DND-41 (cell line): ENCODE measurements around the gene GRM3.

Source experiments
- CTCF ChIP-seq: IDR thresholded peaks from 2 replicates; pipeline ENCODE4 v1.5.1; 2012; ENCODE audit warnings: borderline replicate concordance, low read length, moderate library complexity, mild to moderate bottlenecking; ENCODE audit not compliant: poor library complexity, severe bottlenecking; ENCODE audit errors: extremely low read depth
- EZH2 ChIP-seq: IDR thresholded peaks from 3 replicates; pipeline ENCODE4 v1.6.1; 2012; ENCODE audit warnings: borderline replicate concordance, low read depth, mild to moderate bottlenecking, moderate library complexity, low read length, inconsistent platforms; ENCODE audit not compliant: severe bottlenecking

- TF ChIP-seq CTCF (peak; percentile 17), EZH2 (no peak)
These were observed 45.4 kb upstream of the GRM3 start for GRCh38 chr7:86598311-86598710.
